GM12878 (cell line): ENCODE data around the gene FNDC3A. TPM values are rescaled to one million over a fixed set of nuclear protein-coding genes. Genes with fewer than 3 reads are reported as not detected.

ENCODE experiments used
- ATAC-seq: fragments of 200-7000 bp; cut with Tn5 transposase; 3 replicates; pipeline ENCODE4 v1.9.1; 2020; ENCODE audit warnings: mild to moderate bottlenecking, moderate library complexity
- BruUV-seq: library from RNA; stranded (reverse); fragments of 400-500 nt; replicated peaks from 2 replicates; lab custom pipeline; 2021; lab: Mats Ljungman, UMichigan
- CTCF ChIA-PET: fragments of 300-600 bp; sonication (Branson Sonifier 250); formaldehyde crosslinking; extraction: SDS; loops from one replicate; lab custom pipeline; 2021; ENCODE audit warnings: inconsistent platforms; lab: Yijun Ruan, JAX
- POLR2A ChIA-PET: fragments of 350-600 bp; formaldehyde crosslinking; extraction: SDS; loops from one replicate; lab custom pipeline; 2021; ENCODE audit warnings: inconsistent platforms; lab: Charles Lee
- RAD21 ChIA-PET: fragments of 300-600 bp; sonication (Branson Sonifier 250); formaldehyde crosslinking; loops from one replicate; lab custom pipeline; 2023; ENCODE audit warnings: antibody characterized with exemption; ENCODE audit not compliant: unreplicated experiment; lab: Charles Lee
- SMC1A ChIA-PET: fragments of 300-600 bp; sonication (Branson Sonifier 250); formaldehyde crosslinking; loops from one replicate; lab custom pipeline; 2023; ENCODE audit not compliant: unreplicated experiment, uncharacterized antibody; lab: Charles Lee
- DNase-seq: peaks from one replicate; pipeline ENCODE4 v3.0.0-alpha.2; 2011; ENCODE audit warnings: low read depth, low spot score
- FAIRE-seq: peaks from 3 replicates; lab custom pipeline; 2011; peaks lifted over from hg19 to GRCh38; lab: Jason Lieb, UNC
- H2AFZ ChIP-seq: 2 replicates; pipeline ENCODE4 v1.6.0; 2011; ENCODE audit warnings: low read depth, low read length, control low read depth; ENCODE audit not compliant: control insufficient read depth
- H3K27ac ChIP-seq: 2 replicates; pipeline ENCODE4 v1.5.1; 2011; ENCODE audit warnings: control low read depth; ENCODE audit not compliant: control insufficient read depth, insufficient read depth
- H3K27me3 ChIP-seq, 2 experiments: replicated peaks in 1 of 2; 2 replicates each; pipeline versions ENCODE4 v1.6.0 to v1.6.1; 2011; ENCODE audit warnings: low read length in 1 of 2; ENCODE audit not compliant: control insufficient read depth in 2 of 2, insufficient read depth in 2 of 2
- H3K36me3 ChIP-seq, 2 experiments: 2 replicates each; pipeline ENCODE4 v1.5.1; 2011; ENCODE audit warnings: low read length in 1 of 2; ENCODE audit not compliant: control insufficient read depth in 2 of 2, insufficient read depth in 2 of 2
- H3K4me1 ChIP-seq: 2 replicates; pipeline ENCODE4 v1.6.1; 2011; ENCODE audit warnings: mild to moderate bottlenecking, low read length, moderate library complexity, mixed read lengths; ENCODE audit not compliant: control insufficient read depth, insufficient read depth
- H3K4me2 ChIP-seq: 2 replicates; pipeline ENCODE4 v1.6.0; 2011; ENCODE audit warnings: control low read depth; ENCODE audit not compliant: control insufficient read depth, insufficient read depth
- H3K4me3 ChIP-seq: fragments of 200-600 bp; sonication (generic); 2 replicates; pipeline ENCODE4 v1.5.1; 2016
- H3K79me2 ChIP-seq: 2 replicates; pipeline ENCODE4 v1.6.0; 2011; ENCODE audit warnings: low read length; ENCODE audit not compliant: control insufficient read depth, insufficient read depth
- H3K9ac ChIP-seq: 2 replicates; pipeline ENCODE4 v1.8.0; 2011; ENCODE audit warnings: low read length, control low read depth, mixed read lengths; ENCODE audit not compliant: control insufficient read depth, insufficient read depth
- H3K9me3 ChIP-seq: replicated peaks from 3 replicates; pipeline ENCODE4 v1.5.1; 2011; ENCODE audit warnings: mild to moderate bottlenecking, low read length; ENCODE audit not compliant: control insufficient read depth, insufficient read depth
- H4K20me1 ChIP-seq: 2 replicates; pipeline ENCODE4 v1.6.0; 2011; ENCODE audit not compliant: control insufficient read depth, insufficient read depth
- CBX5 ChIP-seq: sonication (generic); IDR thresholded peaks from 2 replicates; pipeline ENCODE4 v1.6.1; 2016; ENCODE audit warnings: low read depth, moderate library complexity, mild to moderate bottlenecking, inconsistent platforms
- CHD2 ChIP-seq: IDR thresholded peaks from 2 replicates; pipeline ENCODE4 v1.6.1; 2011; ENCODE audit warnings: low read depth, low read length, improper control_type of control experiment, borderline replicate concordance
- HDGF ChIP-seq: fragments of 450-650 bp; IDR thresholded peaks from 2 replicates; pipeline ENCODE4 v1.6.1; 2016; ENCODE audit warnings: antibody characterized with exemption
- JUNB ChIP-seq: IDR thresholded peaks from 2 replicates; pipeline ENCODE4 v1.6.1; 2016; ENCODE audit warnings: antibody characterized with exemption, mild to moderate bottlenecking
- KDM1A ChIP-seq: fragments of 200-600 bp; sonication (generic); IDR thresholded peaks from 2 replicates; pipeline ENCODE4 v1.6.1; 2016; ENCODE audit warnings: borderline replicate concordance
- MYB ChIP-seq: fragments of 150-350 bp; IDR thresholded peaks from 2 replicates; pipeline ENCODE4 v1.6.1; 2014; ENCODE audit warnings: mild to moderate bottlenecking, low read depth, low read length, borderline replicate concordance
- NFXL1 ChIP-seq: fragments of 450-650 bp; IDR thresholded peaks from 2 replicates; pipeline ENCODE4 v1.6.1; 2017; ENCODE audit warnings: antibody characterized with exemption, mild to moderate bottlenecking, borderline replicate concordance
- NFYA ChIP-seq: IDR thresholded peaks from 2 replicates; pipeline ENCODE4 v1.6.1; 2011; ENCODE audit warnings: low read depth, mild to moderate bottlenecking, low read length, improper control_type of control experiment, borderline replicate concordance
- NR2F1 ChIP-seq: fragments of 450-650 bp; conservative IDR thresholded peaks from 2 replicates; pipeline ENCODE4 v1.6.1; 2017; ENCODE audit warnings: mild to moderate bottlenecking
- SREBF1 ChIP-seq: IDR thresholded peaks from 2 replicates; pipeline ENCODE4 v1.6.1; 2012; ENCODE audit warnings: mild to moderate bottlenecking, low read length
- TARDBP ChIP-seq: IDR thresholded peaks from 2 replicates; pipeline ENCODE4 v1.6.1; 2016; ENCODE audit warnings: borderline replicate concordance
- WRNIP1 ChIP-seq: IDR thresholded peaks from 2 replicates; pipeline ENCODE4 v1.6.1; 2011; ENCODE audit warnings: low read depth, low read length, improper control_type of control experiment, borderline replicate concordance
- ZBED1 ChIP-seq: IDR thresholded peaks from 2 replicates; pipeline ENCODE4 v1.6.1; 2016; ENCODE audit warnings: borderline replicate concordance
- WGBS: methylation state at CpG from one replicate; pipeline ENCODE4 v1.1.6; 2016; ENCODE audit warnings: low lambda C conversion rate; ENCODE audit not compliant: insufficient replicate concordance, insufficient coverage; ENCODE audit errors: missing lambda C conversion rate; 5-methylcytosine and 5-hydroxymethylcytosine counted together
- in situ Hi-C: fragments of 300-500 bp; cut with MboI; formaldehyde crosslinking; loops from 9 replicates; pipeline ENCODE4 v1.14.3; 2018; ENCODE audit warnings: mixed read lengths
- intact Hi-C: fragments of 100-400 bp; cut with micrococcal nuclease; formaldehyde crosslinking; loops from one replicate; pipeline ENCODE4 v1.14.2; 2022; ENCODE audit not compliant: unreplicated experiment
- polyA plus RNA-seq, 11 experiments: library from polyadenylated mRNA; depleted of rRNA in 4 of 11; unstranded in 6 of 11; stranded (reverse) in 5 of 11; fragments of >200 nt; fragmentation: Nextera tagmentation in 4 of 11; fragmentation: Illumina TruSeq in 1 of 11; extraction: Ambion mirVana in 4 of 11; extraction: Trizol in 1 of 11; gene quantifications; 1 replicate in 1 of 11; 2 replicates in 10 of 11; pipeline versions ENCODE4 v1.2.1 to v1.2.3, GENCODE V29; 2011 to 2016; ENCODE audit warnings: inconsistent platforms in 2 of 11, missing spikeins in 2 of 11, low read depth in 1 of 11
- total RNA-seq, 4 experiments: library from RNA; depleted of rRNA in 3 of 4; stranded (reverse); fragments of >200 nt in 3 of 4; fragmentation: Illumina TruSeq in 1 of 4; extraction: Trizol in 1 of 4; gene quantifications; 2 replicates each; pipeline versions ENCODE4 v1.2.1 to v1.2.3, GENCODE V29; 2013 to 2021
- TF ChIP-seq, protein P1 (sequence below): fragments of 450-650 bp; IDR thresholded peaks from 2 replicates; pipeline ENCODE4 v1.6.1; 2017; ENCODE audit warnings: antibody characterized with exemption, mild to moderate bottlenecking, moderate library complexity

Gene FNDC3A
- total and polyA plus RNA-seq, 10 of the 15 experiments (the other 5 are each of a cell fraction or from before 2014, with no cell fraction given) = 6.3 to 46.4 (median 22.8) TPM

DNA sequence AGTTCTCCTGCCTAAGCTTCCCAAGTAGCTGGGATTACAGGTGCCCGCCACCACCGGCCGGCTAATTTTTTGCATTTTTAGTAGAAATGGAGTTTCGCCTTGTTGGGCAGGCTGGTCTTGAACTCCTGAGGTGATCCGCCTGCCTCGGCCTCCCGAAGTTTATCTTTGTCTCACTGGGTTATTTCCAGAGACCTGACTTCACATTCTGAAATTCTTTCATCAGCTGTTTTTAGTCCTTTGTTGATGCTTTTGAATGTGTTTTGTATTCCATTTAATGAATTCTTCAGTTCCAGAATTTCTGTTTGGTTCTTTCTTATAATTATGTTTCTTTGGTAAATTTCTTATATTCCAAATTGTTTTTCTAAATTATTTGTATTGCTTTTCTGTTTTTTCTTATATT, 189.0 kb downstream of the FNDC3A start:
- TF ChIP-seq HDGF (no peak), CBX5 (peak; percentile 63; the same call in 1 of the 2 replicates)
- TF ChIP-seq, all 136 proteins: peak for 1
- ATAC-seq = no peak
- H3K27me3 ChIP-seq = no peaks in the 10 kb centered on the region
- no peak for DNase-seq
- peaks cover 12% of the 10 kb centered on the region for H3K9me3 ChIP-seq
- no peaks in the 10 kb centered on the region for H3K4me1 ChIP-seq
- H3K4me2 ChIP-seq = no peak overlapping the region
- no peak overlapping the region for H3K4me3 ChIP-seq
- BruUV-seq = no TSS peak
- no peak overlapping the region for H3K9ac ChIP-seq
- in situ Hi-C loops = no loop called here
- POLR2A ChIA-PET = no interaction called here
- no peak overlapping the region for H2AFZ ChIP-seq
- intact Hi-C loops = no loop called here
- no peaks in the 10 kb centered on the region for H4K20me1 ChIP-seq
- no peak overlapping the region for H3K27ac ChIP-seq
- RAD21 ChIA-PET = no interaction called here
- SMC1A ChIA-PET = no interaction called here
- WGBS = over 99% methylated on average over 7 of the region's 7 CpGs
- CTCF ChIA-PET = no interaction called here
- no peaks in the 10 kb centered on the region for H3K79me2 ChIP-seq
- FAIRE-seq = no peak
- peaks cover 11 to 12% of the 10 kb centered on the region in 2 experiments; a peak in 3 of 4 replicates for H3K36me3 ChIP-seq

DNA sequence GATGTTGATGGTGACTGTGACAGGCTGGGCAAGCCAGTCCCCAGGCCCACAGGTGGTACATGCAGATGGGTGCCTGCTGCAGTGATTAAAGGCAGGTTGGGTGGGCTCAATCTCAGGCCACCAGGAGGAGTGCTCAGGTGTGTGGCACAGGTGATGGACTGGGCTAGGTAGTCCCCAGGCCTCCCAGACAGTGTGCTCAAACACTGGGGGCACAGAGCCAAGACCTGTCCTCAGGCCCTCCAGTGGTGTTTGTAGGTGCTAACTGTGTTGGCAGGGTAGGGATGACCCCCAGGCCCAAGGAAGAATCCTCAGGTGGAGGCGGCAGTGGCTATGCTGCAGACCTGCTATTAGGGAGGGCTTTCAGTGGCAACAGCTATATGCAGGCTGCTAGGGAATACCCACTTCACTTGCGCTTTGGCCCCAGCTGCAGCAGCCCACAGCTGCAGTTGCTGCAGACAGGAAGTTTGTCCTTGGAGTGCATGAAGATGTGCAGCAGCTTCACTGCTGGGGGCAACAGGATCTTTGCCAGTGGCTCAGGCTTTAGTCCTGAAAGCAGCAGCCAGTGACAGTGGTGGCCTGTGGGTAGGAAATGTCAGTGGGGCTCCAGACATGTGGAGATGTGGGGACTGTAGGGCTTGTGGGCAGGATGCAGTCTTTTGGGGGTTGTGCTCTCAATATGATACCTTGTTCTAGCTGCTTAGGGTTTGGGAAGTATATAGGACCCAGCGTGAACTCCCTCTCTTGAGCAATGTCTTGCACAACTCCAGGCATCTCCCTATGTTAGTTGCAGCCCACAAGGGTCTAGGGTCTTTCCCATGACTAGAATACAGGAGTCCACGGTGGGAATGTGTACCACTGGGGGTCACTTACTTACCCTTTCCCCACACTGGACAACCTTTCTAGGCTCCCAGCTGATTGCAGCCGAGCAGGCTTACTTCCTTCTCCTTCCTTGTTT, 190.4 kb downstream of the FNDC3A start:
- BruUV-seq = no TSS peak
- H3K27ac ChIP-seq = no peak overlapping the region
- no peaks in the 10 kb centered on the region for H3K79me2 ChIP-seq
- H4K20me1 ChIP-seq = no peaks in the 10 kb centered on the region
- H3K9ac ChIP-seq = no peak overlapping the region
- no peak for DNase-seq
- no peak for ATAC-seq
- peaks cover 12% of the 10 kb centered on the region for H3K9me3 ChIP-seq
- H3K4me2 ChIP-seq = no peak overlapping the region
- ChIA-PET POLR2A (no interaction called here), CTCF (no interaction called here), SMC1A (no interaction called here), RAD21 (no interaction called here)
- in situ Hi-C loops = no loop called here
- H3K4me1 ChIP-seq = no peaks in the 10 kb centered on the region
- H2AFZ ChIP-seq = no peak overlapping the region
- peaks cover 11 to 12% of the 10 kb centered on the region in 2 experiments; a peak in 3 of 4 replicates for H3K36me3 ChIP-seq
- no peak for FAIRE-seq
- H3K4me3 ChIP-seq = no peak overlapping the region
- 99% methylated on average over 5 of the region's 5 CpGs for WGBS
- intact Hi-C loops = no loop called here
- H3K27me3 ChIP-seq = no peaks in the 10 kb centered on the region
- TF ChIP-seq TARDBP = no peak
- TF ChIP-seq, protein P1, sequence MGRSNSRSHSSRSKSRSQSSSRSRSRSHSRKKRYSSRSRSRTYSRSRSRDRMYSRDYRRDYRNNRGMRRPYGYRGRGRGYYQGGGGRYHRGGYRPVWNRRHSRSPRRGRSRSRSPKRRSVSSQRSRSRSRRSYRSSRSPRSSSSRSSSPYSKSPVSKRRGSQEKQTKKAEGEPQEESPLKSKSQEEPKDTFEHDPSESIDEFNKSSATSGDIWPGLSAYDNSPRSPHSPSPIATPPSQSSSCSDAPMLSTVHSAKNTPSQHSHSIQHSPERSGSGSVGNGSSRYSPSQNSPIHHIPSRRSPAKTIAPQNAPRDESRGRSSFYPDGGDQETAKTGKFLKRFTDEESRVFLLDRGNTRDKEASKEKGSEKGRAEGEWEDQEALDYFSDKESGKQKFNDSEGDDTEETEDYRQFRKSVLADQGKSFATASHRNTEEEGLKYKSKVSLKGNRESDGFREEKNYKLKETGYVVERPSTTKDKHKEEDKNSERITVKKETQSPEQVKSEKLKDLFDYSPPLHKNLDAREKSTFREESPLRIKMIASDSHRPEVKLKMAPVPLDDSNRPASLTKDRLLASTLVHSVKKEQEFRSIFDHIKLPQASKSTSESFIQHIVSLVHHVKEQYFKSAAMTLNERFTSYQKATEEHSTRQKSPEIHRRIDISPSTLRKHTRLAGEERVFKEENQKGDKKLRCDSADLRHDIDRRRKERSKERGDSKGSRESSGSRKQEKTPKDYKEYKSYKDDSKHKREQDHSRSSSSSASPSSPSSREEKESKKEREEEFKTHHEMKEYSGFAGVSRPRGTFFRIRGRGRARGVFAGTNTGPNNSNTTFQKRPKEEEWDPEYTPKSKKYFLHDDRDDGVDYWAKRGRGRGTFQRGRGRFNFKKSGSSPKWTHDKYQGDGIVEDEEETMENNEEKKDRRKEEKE = no peak
- no peak for TF ChIP-seq SREBF1
- TF ChIP-seq KDM1A = no peak
- no peak for TF ChIP-seq JUNB
- no peak for TF ChIP-seq NFXL1
- TF ChIP-seq NR2F1 = no peak
- TF ChIP-seq NFYA = no peak
- TF ChIP-seq ZBED1 = no peak
- TF ChIP-seq WRNIP1 = no peak
- no peak for TF ChIP-seq CHD2
- TF ChIP-seq MYB = no peak
